ENCODE data around the gene DNMT3L.
"Not testable (repeated sequence)": the region's sequence is repeated elsewhere in the genome, so short reads cannot be mapped to it uniquely, and the experiment has no call there.

DNA sequence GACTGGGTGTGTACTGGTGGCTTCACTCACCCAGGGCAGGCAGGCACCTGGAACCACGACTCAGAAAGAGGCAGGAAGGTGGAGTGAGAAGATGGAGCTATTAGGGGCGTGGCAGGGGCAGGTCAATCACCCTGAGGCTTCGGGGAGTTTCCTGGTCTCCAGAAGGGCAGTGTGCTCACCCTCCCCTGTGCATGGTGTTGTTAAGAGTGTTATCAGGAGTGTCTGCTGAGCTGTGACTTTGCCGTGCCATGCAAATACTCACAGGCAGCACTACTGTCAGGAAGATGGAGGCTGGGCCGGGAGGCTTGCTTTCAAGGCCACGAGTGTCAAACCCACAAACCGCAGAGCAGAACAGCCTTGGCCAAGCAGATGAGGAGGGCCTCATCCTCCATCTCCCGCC, 43.2 kb downstream of the DNMT3L start:
- TF ChIP-seq, protein P1, sequence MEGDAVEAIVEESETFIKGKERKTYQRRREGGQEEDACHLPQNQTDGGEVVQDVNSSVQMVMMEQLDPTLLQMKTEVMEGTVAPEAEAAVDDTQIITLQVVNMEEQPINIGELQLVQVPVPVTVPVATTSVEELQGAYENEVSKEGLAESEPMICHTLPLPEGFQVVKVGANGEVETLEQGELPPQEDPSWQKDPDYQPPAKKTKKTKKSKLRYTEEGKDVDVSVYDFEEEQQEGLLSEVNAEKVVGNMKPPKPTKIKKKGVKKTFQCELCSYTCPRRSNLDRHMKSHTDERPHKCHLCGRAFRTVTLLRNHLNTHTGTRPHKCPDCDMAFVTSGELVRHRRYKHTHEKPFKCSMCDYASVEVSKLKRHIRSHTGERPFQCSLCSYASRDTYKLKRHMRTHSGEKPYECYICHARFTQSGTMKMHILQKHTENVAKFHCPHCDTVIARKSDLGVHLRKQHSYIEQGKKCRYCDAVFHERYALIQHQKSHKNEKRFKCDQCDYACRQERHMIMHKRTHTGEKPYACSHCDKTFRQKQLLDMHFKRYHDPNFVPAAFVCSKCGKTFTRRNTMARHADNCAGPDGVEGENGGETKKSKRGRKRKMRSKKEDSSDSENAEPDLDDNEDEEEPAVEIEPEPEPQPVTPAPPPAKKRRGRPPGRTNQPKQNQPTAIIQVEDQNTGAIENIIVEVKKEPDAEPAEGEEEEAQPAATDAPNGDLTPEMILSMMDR (IDR thresholded peaks at IDR 0.05) = not testable (repeated sequence)
- not testable (repeated sequence) for TF ChIP-seq EZH2 (IDR thresholded peaks at IDR 0.05; ENCODE audit: borderline replicate concordance, insufficient read depth, low read depth, low read length, poor library complexity, severe bottlenecking)

Data from B cell (primary cell).